Esophagus mucosa (tissue), 1 donor: ENCODE data around the gene C1orf56. TPM values are rescaled to one million over a fixed set of nuclear protein-coding genes. Genes with fewer than 3 reads are reported as not detected.
A peak's percentile ranks its signal among the peaks of the same experiment; 100 is the strongest.

Experiments used
- ATAC-seq: fragments of 200-7000 bp; cut with Tn5 transposase; one replicate; pipeline ENCODE4 v1.9.1; 2020
- total RNA-seq: library from RNA; stranded (reverse); gene quantifications from one replicate; pipeline ENCODE4 v1.2.4, GENCODE V29; 2023
- donor health status: DM: yes; HTN: yes; CAD: no.

The C1orf56 gene
- total RNA-seq, 1 donor from 2014 or later = 1.3 TPM

- no peak for ATAC-seq
Observed at GRCh38 chr1:151026460-151026859, 21.1 kb upstream of the C1orf56 start.

GRCh38 chr1:151032164-151032563 lies 15.4 kb upstream of the C1orf56 start:
- no peak for ATAC-seq

GRCh38 chr1:151035167-151035566 lies 12.4 kb upstream of the C1orf56 start:
- ATAC-seq = peak; percentile 43

- peak; percentile 87 for ATAC-seq
Observed at GRCh38 chr1:151036356-151036755, 11.2 kb upstream of the C1orf56 start, which contains the start of gene BNIPL. BNIPL (plus strand) TSS chr1:151036586; CDS start chr1:151036726, 140 bp downstream.

GRCh38 chr1:151037032-151037431 lies 10.5 kb upstream of the C1orf56 start:
- ATAC-seq = peak; percentile 58

DNA sequence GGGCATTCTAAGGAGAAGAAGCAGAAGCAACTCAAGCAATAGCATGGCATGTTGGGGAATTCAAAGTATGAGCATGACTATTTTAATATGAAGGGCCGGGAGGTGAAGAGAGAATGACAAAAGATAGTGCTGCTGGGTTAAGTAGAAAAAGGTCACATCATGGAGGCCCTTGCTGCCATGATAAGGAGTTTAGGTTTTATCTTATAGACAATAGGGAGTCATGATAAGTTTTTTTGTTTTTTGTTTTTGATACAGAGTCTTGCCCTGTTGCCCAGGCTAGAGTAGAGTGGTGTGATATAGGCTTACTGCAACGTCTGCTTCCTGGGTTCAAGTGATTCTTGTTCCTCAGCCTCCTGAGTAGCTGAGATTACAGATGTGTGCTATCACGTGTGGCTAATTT lies 8.0 kb upstream of the C1orf56 start:
- ATAC-seq = no peak

GRCh38 chr1:151043163-151043562 lies 4.4 kb upstream of the C1orf56 start:
- no peak for ATAC-seq

- peak; percentile 84 for ATAC-seq
Observed at GRCh38 chr1:151047925-151048644, 534 bp downstream of the C1orf56 start.

DNA sequence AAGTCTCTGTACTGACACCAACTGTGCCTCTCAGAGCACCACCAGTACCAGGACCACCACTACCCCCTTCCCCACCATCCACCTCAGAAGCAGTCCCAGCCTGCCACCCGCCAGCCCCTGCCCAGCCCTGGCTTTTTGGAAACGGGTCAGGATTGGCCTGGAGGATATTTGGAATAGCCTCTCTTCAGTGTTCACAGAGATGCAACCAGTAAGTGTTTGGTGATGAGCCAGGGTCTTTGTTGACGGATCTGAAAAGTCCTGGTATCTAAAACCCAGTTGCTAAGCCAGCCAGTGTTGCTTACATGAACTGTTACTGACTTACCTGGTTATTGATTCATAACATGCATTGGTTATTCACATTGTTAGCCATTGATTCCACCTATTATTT lies 1.1 kb downstream of the C1orf56 start:
- ATAC-seq = no peak

GRCh38 chr1:151049458-151049857 lies 1.9 kb downstream of the C1orf56 start:
- ATAC-seq = peak; percentile 1

DNA sequence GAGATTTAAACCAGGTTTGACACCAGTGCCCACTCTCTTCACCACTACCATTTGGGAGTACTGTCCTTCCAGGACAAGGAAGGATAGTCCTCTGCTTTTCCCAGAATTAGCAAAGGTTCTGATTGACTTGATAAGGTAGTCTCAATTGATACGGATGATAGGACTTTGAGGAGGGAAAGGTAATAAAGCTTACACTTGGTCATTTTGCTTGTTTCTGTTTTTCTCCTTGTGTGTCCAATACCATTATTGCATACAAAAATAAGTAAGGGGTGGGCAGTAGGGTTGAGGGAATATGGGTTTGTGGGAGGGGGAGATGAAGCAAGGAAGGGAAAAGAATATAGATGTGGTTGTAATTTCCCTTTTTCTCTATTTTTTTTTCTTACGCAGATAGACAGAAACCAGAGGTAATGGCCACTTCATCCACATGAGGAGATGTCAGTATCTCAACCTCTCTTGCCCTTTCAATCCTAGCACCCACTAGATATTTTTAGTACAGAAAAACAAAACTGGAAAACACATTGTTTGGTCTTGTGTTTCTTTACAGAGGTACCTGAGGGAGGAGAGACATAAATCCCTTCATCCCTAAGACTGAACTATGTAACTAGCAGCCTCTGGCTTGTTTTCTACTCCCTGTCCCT lies 2.6 kb downstream of the C1orf56 start:
- no peak for ATAC-seq

DNA sequence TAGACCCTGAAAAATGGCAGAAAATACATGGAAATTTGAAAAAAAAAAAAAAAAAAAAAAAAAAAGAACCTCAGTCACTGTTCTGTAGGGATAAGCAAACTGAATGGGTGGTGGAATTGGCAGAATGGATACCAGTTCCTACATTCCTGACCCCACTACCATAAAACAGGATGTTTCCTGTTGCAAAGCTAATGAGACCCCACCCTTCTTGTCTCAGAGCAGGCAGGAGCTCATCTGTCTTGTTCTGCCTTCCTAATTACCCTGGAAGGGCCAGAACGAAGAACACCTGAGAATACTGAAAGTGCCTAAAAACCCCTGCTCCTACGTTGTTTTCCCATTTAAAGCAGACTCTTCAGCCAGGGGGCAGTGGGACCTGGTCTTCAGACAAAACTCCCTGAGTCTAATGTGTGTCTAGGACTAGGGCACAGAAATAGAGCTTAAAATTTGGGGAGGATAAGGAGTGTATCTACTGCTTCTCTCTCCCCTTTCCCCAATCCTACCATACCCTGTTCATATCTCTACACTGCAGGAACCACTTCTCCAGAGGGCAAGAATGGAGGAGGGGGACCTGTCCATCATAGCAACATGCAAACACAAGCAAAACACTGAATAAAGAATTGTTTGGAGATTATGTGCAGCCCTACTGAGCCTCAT lies 3.9 kb downstream of the C1orf56 start:
- ATAC-seq = no peak

DNA sequence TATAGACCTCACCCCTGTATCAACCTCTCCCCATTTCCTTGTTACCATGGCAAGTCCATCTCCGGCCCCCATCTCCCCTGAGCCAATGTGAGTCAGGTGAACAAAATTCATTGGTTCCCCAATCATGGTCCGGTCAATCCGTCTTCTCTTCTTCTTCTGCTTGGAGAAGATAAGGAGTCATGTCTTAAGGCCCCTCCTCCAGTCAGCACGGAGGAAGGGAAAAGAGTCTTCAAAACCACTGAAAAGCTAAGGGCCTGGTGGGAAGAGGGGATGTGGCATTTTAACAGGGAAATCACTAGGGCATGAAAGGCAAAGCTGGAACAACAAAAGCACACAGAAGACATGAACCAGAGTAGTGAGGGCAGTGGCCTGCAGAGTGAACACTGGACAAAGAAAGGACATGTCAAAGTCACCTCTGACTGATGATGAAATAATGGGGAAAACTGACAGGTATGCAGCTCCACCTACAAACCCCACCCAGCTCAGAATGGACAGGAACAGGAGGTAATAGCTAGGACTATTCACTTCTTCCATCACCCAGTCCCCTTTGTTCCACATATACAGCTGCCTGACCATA lies 7.5 kb downstream of the C1orf56 start:
- ATAC-seq = peak; percentile 43

DNA sequence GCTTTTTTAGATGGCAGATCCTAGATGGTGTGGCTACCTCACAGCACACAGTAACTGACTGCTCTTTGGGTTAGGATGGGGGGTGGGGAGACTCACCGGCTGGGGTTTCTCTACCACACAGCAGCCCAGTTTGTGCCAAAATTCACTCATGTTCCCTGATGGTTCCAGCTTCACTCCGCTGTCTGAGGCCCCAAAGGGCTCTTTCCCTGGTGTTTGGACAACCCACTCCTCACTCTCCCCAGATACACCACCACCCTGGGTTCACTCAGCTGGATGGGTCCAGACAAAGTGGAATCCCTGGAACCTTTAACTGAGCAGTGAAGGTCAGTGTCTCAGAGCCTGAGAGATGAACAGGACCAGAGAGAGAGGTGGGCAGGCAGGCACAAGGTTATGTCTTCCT lies 8.0 kb downstream of the C1orf56 start:
- ATAC-seq = no peak

GRCh38 chr1:151056149-151056548 lies 8.6 kb downstream of the C1orf56 start:
- no peak for ATAC-seq

- ATAC-seq = peak; percentile 83
Observed at GRCh38 chr1:151058692-151059091, 11.1 kb downstream of the C1orf56 start.

DNA sequence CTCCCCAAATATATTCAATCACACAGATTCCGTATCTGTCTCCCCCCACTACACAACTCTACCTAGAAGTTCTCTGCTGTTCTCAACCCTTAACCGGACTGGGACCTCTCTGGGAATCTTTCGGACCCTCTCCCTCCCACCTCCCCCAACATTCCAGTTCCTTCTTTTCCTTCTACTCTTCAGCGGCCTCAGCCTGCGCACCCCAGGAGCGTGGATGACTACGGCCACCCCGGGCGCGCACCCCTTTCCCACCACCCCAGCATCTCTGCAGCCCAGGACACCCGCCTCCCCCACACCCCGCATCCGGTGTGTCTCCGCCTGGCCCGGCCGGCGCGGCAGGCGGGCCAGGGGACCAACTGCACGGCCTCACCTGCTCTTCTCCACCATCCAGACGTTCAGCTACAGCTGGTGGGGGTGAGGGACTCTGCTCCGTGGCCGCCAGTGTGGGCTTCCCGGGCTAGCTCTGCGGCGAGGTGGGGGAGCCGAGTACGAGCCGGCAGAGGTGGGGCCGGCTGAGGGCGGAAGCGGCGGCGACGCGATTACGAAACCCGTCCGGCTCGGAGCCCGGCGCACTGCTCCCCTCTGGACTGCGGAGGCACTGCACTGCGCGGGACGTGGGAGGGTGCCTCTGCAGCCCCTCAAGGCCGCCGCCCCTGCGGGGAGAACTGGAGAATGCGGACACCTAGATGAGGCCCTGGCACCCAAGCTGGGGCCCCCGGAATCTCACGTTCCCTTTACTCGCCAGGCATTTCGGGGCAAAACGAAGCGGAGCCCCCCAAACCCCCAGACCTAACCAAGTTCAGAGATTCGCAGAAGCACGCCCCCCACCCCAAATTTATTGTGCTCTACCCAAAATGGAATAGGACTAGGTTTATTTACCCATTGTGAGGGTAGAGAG lies 11.8 kb downstream of the C1orf56 start, which contains the start of gene CDC42SE1:
TSS of gene CDC42SE1 (minus strand) at position 514 of the 898 bp plus-strand sequence. CDS start 3,892 bp downstream, outside the sequence.
- ATAC-seq = peak; percentile 86

- no peak for ATAC-seq
Observed at GRCh38 chr1:151060007-151060656, 12.6 kb downstream of the C1orf56 start, which contains the start of gene MLLT11. MLLT11 (plus strand) TSS chr1:151060397; CDS start chr1:151067225, 6,828 bp downstream.

- ATAC-seq = no peak
Observed at GRCh38 chr1:151060657-151061421, 13.3 kb downstream of the C1orf56 start.

- no peak for ATAC-seq
Observed at GRCh38 chr1:151061704-151062103, 14.2 kb downstream of the C1orf56 start.
